ENCODE data around the gene CBFA2T2.

The CBFA2T2 gene

GRCh38 chr20:33541797-33542196 is 51.9 kb downstream of the CBFA2T2 start:
- H3K4me3 ChIP-seq (ENCODE audit: low read depth, low read length), result no peak overlapping the region
- TF ChIP-seq CTCF (IDR thresholded peaks at IDR 0.05; ENCODE audit: borderline replicate concordance, insufficient read depth, low read depth, low read length), result no peak

GRCh38 chr20:33545763-33546162 is 55.9 kb downstream of the CBFA2T2 start:
- TF ChIP-seq CTCF (IDR thresholded peaks at IDR 0.05; ENCODE audit: borderline replicate concordance, insufficient read depth, low read depth, low read length), result no peak
- H3K4me3 ChIP-seq (ENCODE audit: low read depth, low read length), result no peak overlapping the region

- no peak overlapping the region for H3K4me3 ChIP-seq (ENCODE audit: low read depth, low read length)
- TF ChIP-seq CTCF (IDR thresholded peaks at IDR 0.05; ENCODE audit: borderline replicate concordance, insufficient read depth, low read depth, low read length), result no peak
Observed at GRCh38 chr20:33549229-33549999, 59.5 kb downstream of the CBFA2T2 start.

- no peak for TF ChIP-seq CTCF (IDR thresholded peaks at IDR 0.05; ENCODE audit: borderline replicate concordance, insufficient read depth, low read depth, low read length)
- H3K4me3 ChIP-seq (ENCODE audit: low read depth, low read length), result no peak overlapping the region
Observed at GRCh38 chr20:33551778-33552177, 61.9 kb downstream of the CBFA2T2 start.

- no peak for TF ChIP-seq CTCF (IDR thresholded peaks at IDR 0.05; ENCODE audit: borderline replicate concordance, insufficient read depth, low read depth, low read length)
- no peak overlapping the region for H3K4me3 ChIP-seq (ENCODE audit: low read depth, low read length)
Observed at GRCh38 chr20:33552519-33552918, 62.6 kb downstream of the CBFA2T2 start.

GRCh38 chr20:33553516-33553915 is 63.6 kb downstream of the CBFA2T2 start:
- TF ChIP-seq CTCF (IDR thresholded peaks at IDR 0.05; ENCODE audit: borderline replicate concordance, insufficient read depth, low read depth, low read length), result no peak
- no peak overlapping the region for H3K4me3 ChIP-seq (ENCODE audit: low read depth, low read length)

- no peak for TF ChIP-seq CTCF (IDR thresholded peaks at IDR 0.05; ENCODE audit: borderline replicate concordance, insufficient read depth, low read depth, low read length)
- H3K4me3 ChIP-seq (ENCODE audit: low read depth, low read length), result no peak overlapping the region
Observed at GRCh38 chr20:33554914-33555420, 65.1 kb downstream of the CBFA2T2 start.
